Panc1 (cell line): ENCODE data around the gene GDF7. TPM values are rescaled to one million over a fixed set of nuclear protein-coding genes. Genes with fewer than 3 reads are reported as not detected.

Experiments used
- ATAC-seq: fragments of 200-7000 bp; cut with Tn5 transposase; 2 replicates; pipeline ENCODE4 v1.9.1; 2020; ENCODE audit warnings: mild to moderate bottlenecking, moderate library complexity
- BruUV-seq: library from RNA; stranded (reverse); fragments of 400-500 nt; replicated peaks from 2 replicates; lab custom pipeline; 2021; lab: Mats Ljungman, UMichigan
- CTCF ChIA-PET: fragments of 300-600 bp; sonication (Branson Sonifier 250); formaldehyde crosslinking; loops from one replicate; lab custom pipeline; 2022; ENCODE audit warnings: antibody characterized with exemption; lab: Charles Lee
- POLR2A ChIA-PET: fragments of 300-600 bp; sonication (Branson Sonifier 250); formaldehyde crosslinking; loops from one replicate; lab custom pipeline; 2022; ENCODE audit warnings: antibody characterized with exemption; lab: Charles Lee
- DNase-seq: peaks from one replicate; pipeline ENCODE4 v3.0.0-alpha.2; 2010; ENCODE audit warnings: low read depth, low spot score
- H3K27ac ChIP-seq: 2 replicates; pipeline ENCODE4 v1.5.1; 2011; ENCODE audit warnings: mild to moderate bottlenecking, low read length, inconsistent platforms
- H3K27me3 ChIP-seq: fragments of 200-500 bp; sonication (Bioruptor generic); 2 replicates; pipeline ENCODE4 v1.6.0; 2014; ENCODE audit warnings: low read length, inconsistent platforms; ENCODE audit not compliant: control insufficient read depth, insufficient read depth
- H3K36me3 ChIP-seq: fragments of 200-500 bp; sonication (Bioruptor generic); 2 replicates; pipeline ENCODE4 v1.5.1; 2014; ENCODE audit warnings: inconsistent platforms, mild to moderate bottlenecking, low read length, moderate library complexity; ENCODE audit not compliant: control insufficient read depth, insufficient read depth
- H3K4me1 ChIP-seq: 2 replicates; pipeline ENCODE4 v1.5.1; 2011; ENCODE audit warnings: inconsistent platforms, mild to moderate bottlenecking, low read length, moderate library complexity; ENCODE audit not compliant: control insufficient read depth, insufficient read depth
- H3K4me3 ChIP-seq, 2 experiments: 2 replicates each; pipeline ENCODE4 v1.5.1; 2011 to 2012; ENCODE audit warnings: low read depth in 2 of 2, low read length in 2 of 2, mild to moderate bottlenecking in 2 of 2, inconsistent platforms in 1 of 2, moderate library complexity in 1 of 2
- H3K9me3 ChIP-seq: fragments of 200-500 bp; sonication (Bioruptor generic); 2 replicates; pipeline ENCODE4 v1.5.1; 2014; ENCODE audit warnings: low read depth, mild to moderate bottlenecking, inconsistent platforms, low read length, moderate library complexity; ENCODE audit not compliant: control insufficient read depth, insufficient read depth
- CTCF ChIP-seq: fragments of 450-650 bp; IDR thresholded peaks from 2 replicates; pipeline ENCODE4 v1.5.1; 2017; ENCODE audit warnings: mild to moderate bottlenecking
- POLR2AphosphoS5 ChIP-seq: IDR thresholded peaks from 2 replicates; pipeline ENCODE4 v1.6.1; 2012; ENCODE audit warnings: mild to moderate bottlenecking, low read depth, low read length, moderate library complexity
- REST ChIP-seq, 2 experiments: IDR thresholded peaks; 2 replicates each; pipeline ENCODE4 v1.6.1; 2011 to 2012; ENCODE audit warnings: low read depth in 2 of 2, control low read depth in 1 of 2, low read length in 1 of 2, mild to moderate bottlenecking in 1 of 2, moderate library complexity in 1 of 2; ENCODE audit not compliant: insufficient read depth in 1 of 2
- SIN3A ChIP-seq: IDR thresholded peaks from 2 replicates; pipeline ENCODE4 v1.6.1; 2012; ENCODE audit warnings: low read depth, mild to moderate bottlenecking, low read length, moderate library complexity, borderline replicate concordance; ENCODE audit not compliant: insufficient read depth
- TCF7L2 ChIP-seq: IDR thresholded peaks from 2 replicates; pipeline ENCODE4 v1.6.1; 2011; ENCODE audit warnings: mild to moderate bottlenecking, low read depth, low read length, inconsistent platforms
- in situ Hi-C: cut with HindIII; loops from 2 replicates; pipeline ENCODE4 v1.10.0; 2016; ENCODE audit warnings: low sequenced_read_pairs, low pct_unique_long_range_greater_than_20kb
- intact Hi-C: fragments of 100-400 bp; cut with micrococcal nuclease; formaldehyde crosslinking; loops from one replicate; pipeline ENCODE4 v1.10.0; 2022; ENCODE audit not compliant: unreplicated experiment
- total RNA-seq: library from RNA; stranded (reverse); gene quantifications from one replicate; pipeline ENCODE4 v1.2.1, GENCODE V29; 2021; ENCODE audit not compliant: unreplicated experiment

GDF7 gene
- total RNA-seq, 1 experiment from 2014 or later, result not detected

GRCh38 chr2:20633001-20633400, 33.9 kb upstream of the GDF7 start:
- Histone ChIP-seq H3K9me3 (no peaks in the 10 kb centered on the region), H3K4me1 (no peaks in the 10 kb centered on the region), H3K4me3 (no peak overlapping the region), H3K27me3 (no peaks in the 10 kb centered on the region), H3K27ac (no peak overlapping the region), H3K36me3 (no peaks in the 10 kb centered on the region; the same call in 1 of the 2 replicates)
- TF ChIP-seq TCF7L2 (no peak), POLR2AphosphoS5 (no peak), REST (IDR thresholded peaks at IDR 0.05; ENCODE audit: insufficient read depth in 1 of 2, low read depth in 2 of 2, low read length in 1 of 2) (no peak), SIN3A (no peak), CTCF (no peak)
- BruUV-seq, result no TSS peak
- ATAC-seq, result no peak
- intact Hi-C loops, result no loop called here
- ChIA-PET CTCF (interaction anchor here (0.9 kb wide), 1 partner anchor 189 kb away, joined by 4 read pairs; no protein-coding TSS in a partner anchor), POLR2A (no interaction called here)
- no peak for DNase-seq
- in situ Hi-C loops, result loop anchor here (25.0 kb wide), 1 partner anchor 196 kb away; the partner anchor contains the start of gene RHOB

GRCh38 chr2:20633794-20634506, 33.0 kb upstream of the GDF7 start:
- no peak overlapping the region for H3K4me3 ChIP-seq
- DNase-seq (no peak), ATAC-seq (no peak)
- ChIA-PET CTCF (interaction anchor here (0.5 kb wide), 1 partner anchor 187 kb away, joined by 5 read pairs; the partner anchor contains the start of gene RHOB), POLR2A (no interaction called here)
- H3K27me3 ChIP-seq, result no peaks in the 10 kb centered on the region
- BruUV-seq, result no TSS peak
- H3K4me1 ChIP-seq, result no peaks in the 10 kb centered on the region
- no peak overlapping the region for H3K27ac ChIP-seq
- intact Hi-C loops (no loop called here), in situ Hi-C loops (loop anchor here (25.0 kb wide), 1 partner anchor 197 kb away; the partner anchor contains the start of gene RHOB)
- TF ChIP-seq REST (IDR thresholded peaks at IDR 0.05; ENCODE audit: insufficient read depth in 1 of 2, low read depth in 2 of 2, low read length in 1 of 2), result no peak
- TF ChIP-seq CTCF, result no peak
- TF ChIP-seq TCF7L2, result no peak
- TF ChIP-seq SIN3A, result no peak
- no peak for TF ChIP-seq POLR2AphosphoS5
- no peaks in the 10 kb centered on the region; the same call in 1 of the 2 replicates for H3K36me3 ChIP-seq
- H3K9me3 ChIP-seq, result no peaks in the 10 kb centered on the region
